HG02623 (cell line): ENCODE measurements around the gene ZNF354C.

Experiments
- ATAC-seq: cut with Tn5 transposase; IDR thresholded peaks from one replicate; pipeline ENCODE4 v1.9.1; 2021; ENCODE audit warnings: moderate library complexity; ENCODE audit not compliant: unreplicated experiment

ZNF354C gene

DNA sequence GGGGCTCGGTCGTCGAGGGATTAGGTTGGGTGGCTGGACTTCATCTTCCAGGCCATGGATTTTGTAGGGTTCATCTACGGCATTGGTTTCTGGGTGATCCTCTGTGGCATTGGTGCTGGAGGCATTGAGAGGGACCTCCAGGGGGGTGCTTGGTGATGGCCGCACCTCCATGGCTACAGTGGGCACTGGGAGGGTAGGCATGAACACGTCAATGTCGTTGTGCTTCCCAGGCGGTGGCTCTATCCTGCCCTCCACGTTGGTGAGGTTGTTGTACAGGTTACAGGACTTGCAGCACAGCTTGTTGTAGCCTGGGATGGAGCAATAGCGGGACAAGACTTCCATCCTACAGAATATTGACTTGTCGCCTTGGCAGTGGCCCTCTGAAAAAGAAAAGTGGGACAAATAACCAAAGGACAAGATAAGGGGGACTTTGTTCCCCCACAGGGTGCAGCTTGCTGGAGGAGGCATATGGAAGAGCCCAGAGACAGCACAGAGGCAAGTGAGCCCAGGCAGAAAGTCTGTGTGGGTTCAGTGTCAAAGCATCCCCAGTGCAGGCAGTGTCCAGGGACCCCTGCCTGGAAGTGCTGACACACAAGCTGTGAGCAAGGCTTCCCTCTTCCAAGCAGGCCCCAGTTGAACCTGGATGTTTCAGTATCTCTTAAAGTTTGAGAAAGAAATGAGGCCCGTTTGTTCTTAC lies 53.9 kb downstream of the ZNF354C start:
- ATAC-seq = no peak

- no peak for ATAC-seq
These were observed 54.6 kb downstream of the ZNF354C start for GRCh38 chr5:179114756-179115155.

GRCh38 chr5:179115307-179115706 lies 55.1 kb downstream of the ZNF354C start:
- no peak for ATAC-seq

- ATAC-seq = no peak
These were observed 55.8 kb downstream of the ZNF354C start for GRCh38 chr5:179115845-179116524.

GRCh38 chr5:179118338-179118737 lies 58.2 kb downstream of the ZNF354C start:
- no peak for ATAC-seq

DNA sequence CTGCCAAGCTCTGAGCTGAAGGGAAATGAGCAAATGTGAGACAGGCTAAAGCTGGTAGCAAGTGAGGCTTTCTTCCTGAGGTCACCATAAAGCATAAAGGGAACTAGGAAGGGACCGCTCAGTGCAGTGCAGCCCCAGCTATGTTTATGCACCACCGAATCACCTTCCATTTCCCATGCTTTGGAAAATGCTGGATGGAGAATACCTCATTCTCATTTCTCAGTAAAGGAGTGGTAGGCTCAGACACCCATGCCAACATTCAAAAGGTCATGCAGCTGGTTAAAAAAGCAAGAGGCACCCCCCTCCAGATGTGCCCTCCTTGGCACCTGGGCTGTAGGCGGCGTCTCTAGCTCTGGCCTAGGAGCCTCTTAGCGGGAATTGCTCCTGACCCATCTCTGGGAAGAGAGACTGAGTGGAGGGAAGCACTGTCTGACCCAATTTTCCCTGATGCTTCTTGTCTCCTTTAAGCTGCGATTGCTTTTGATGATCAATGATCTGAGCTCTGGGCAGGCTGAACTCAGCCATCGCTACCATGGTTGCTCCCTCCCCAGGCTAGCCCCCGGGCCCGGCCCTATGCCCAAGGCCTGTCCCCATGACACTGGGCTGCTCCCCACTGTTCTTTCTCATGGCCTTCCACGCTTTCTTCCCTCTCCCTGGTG lies 58.7 kb downstream of the ZNF354C start:
- ATAC-seq = no peak

DNA sequence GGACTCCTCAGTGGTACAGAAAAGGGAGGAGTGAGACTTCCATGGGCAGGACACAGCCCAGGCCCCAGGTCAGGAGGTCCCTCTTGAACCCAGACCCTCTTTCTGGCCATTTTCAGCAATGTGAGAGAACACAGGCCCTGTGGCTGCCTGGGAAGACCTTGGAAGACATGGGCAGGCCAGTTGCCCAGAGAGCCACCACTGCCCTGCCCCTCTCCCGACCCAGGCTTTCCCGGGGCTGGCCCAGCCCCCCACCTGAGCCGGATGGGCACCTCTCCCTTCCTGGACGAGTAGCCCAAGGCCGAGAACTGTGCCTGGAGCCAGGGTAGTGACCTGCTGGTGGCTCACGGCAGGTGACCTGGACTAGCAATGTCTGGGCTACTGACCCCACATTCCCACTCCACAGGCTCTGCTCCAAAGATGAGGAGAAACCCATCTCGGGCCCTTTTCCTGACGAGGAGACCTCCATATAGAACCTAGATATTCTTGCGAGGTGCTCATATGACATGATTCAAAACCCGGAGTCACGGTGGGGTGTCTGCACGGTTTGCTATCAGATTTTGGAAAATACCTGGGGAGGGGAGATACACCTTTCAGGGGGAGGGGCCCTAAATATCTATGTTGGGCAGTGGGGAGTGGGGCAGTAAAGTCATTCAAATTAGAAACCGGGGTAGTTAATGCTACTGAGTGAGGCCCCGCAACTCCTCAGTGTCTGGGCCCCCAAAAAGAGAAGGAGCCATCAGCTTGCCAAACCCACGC lies 59.4 kb downstream of the ZNF354C start:
- ATAC-seq = no peak

GRCh38 chr5:179120421-179120861 lies 60.3 kb downstream of the ZNF354C start:
- no peak for ATAC-seq

DNA sequence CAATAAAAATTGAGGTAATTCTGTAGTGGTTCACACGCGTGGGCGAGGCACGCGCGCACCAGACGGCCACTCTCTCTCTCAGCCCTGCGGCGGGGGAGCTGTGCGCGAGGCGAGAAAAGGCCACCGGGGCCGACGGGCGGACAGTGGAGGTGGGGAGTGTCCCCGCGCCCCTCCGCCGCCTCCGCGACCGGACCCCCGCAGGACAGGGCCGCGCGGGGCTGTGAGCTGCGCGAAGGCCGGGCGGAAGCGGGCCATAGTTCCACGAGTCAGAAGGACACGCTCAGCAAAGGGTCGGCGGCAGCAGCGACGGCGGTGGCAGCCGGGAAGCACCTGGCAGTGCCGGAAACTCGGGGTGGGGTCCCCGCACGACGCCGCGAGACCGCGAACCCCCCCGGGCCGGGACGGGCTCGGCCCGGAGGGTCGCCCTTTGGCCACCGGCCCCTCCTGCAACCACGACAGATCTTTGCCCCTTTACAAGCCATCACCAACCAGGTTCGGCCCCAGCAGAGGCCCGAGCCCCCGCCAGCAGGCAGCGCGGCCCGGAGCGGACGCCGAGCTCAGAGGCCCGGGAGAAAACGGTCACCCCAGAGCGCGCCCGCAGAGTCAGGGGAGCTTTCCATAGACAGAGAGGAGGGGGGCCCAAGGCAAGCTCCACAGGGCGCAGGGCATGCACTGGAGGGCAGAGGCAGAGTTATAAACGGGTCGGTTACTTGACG lies 60.9 kb downstream of the ZNF354C start:
- ATAC-seq = no peak

- ATAC-seq = no peak
These were observed 61.5 kb downstream of the ZNF354C start for GRCh38 chr5:179121667-179122111.

DNA sequence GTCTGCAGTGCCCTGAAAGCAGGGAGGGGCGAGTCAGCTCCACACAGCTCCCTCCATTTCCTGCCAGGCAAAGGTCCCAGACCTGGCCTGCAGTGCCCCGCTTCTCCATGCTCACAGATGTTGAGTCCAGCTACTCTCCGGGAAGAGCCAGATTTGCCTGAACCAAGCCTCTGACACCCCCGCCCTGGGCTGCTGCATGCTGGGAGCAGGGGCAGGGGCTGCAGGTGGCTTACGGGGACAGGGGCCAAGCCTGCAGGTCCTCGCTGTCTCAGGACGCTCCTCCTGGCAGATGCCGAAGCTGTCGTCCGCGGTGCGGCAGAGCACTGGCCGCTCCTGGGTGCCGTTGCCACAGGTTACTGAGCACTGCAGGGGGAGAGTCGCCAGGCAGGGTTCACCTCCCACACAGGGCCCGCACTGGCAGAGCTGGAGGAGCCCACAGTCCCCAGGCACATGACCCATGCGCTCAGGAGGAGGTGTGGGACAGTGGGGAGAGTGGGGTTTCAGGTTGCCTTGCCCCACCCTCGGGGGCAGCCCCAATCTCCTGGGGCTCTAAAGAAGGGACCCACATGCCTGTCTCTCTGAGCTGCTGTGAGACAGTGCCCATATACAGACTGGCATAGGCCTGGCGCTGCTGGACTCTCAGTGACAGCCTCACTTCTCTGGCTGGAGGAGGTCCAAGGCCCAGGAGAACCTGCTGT lies 62.4 kb downstream of the ZNF354C start:
- no peak for ATAC-seq

DNA sequence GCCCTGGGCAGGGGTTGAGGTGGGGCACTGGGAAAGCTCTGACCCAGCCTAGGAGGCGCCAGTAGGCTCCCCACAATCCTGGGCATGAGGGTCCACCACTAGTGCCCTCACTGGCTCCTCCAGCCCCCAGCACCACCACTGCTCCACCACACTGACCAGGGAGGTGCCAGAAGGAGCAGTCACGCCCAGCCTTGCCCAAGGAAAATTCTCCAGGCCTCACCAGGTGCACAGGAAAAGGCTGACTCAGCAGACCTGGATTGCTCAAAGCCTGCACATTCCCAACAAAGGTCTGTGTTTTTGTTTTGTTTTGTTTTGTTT lies 62.9 kb downstream of the ZNF354C start:
- no peak for ATAC-seq

- ATAC-seq = no peak
These were observed 63.5 kb downstream of the ZNF354C start for GRCh38 chr5:179123491-179124272.

GRCh38 chr5:179124273-179124852 lies 64.2 kb downstream of the ZNF354C start:
- ATAC-seq = no peak

GRCh38 chr5:179124853-179125788 lies 64.9 kb downstream of the ZNF354C start:
- no peak for ATAC-seq

DNA sequence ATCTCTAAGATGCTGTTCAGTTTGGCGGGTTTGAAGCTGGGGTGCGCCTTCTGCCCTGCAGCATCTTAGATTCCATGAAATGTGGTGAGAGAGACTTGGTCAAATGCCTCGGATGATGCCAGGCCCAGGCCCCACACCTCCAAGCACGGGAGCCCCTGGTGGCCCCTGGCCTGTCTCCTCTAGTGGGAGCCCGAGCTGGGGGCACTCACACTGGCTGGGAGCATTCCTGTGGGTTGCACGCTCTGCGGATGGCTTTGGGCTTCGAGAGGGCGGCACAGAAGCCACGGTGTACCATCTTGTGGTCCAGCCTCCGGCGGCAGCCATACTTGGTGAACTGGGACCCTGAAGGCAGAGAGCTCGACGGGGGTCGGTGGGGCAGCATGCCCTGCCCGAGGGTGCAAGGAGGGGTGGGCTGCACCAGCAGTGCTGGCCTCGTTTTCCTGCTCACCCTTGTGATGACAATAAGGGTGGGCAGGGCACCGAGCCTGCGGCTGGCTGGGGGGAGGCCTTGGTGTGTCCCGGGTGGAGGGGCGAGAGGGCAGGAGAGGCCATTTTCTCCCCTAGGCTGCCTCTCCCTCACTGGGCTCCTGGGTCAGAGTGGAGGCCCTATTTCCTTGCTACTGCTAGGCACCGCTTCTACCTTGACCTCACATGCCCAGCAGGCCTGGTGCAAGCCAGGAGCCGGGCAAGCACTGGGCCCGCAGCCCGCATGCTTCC lies 65.8 kb downstream of the ZNF354C start:
- no peak for ATAC-seq

DNA sequence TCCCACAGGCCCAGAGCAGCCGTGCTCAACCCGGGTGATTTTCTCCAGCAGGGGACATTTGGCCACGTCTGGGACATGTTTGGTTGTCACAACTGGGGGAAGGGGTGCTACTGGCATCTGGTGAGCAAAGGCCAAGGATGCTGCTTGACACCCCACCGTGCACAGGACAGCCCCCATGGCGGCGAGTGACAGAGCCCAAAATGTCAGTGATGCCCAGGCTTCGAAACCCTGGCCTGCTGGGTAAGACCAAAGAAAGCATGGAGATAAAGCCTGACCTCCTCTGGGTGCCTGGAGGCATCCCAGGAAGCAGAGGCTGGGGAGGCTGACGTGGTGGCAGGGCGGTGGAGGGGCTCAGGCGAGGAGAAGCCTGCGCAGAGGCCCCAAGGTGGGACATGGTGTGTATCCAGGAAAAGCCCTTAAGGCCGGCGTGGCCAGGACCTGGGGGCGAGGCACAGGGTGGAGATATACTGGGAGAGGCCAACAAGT lies 66.4 kb downstream of the ZNF354C start:
- no peak for ATAC-seq
